Mucosa of descending colon (tissue), 3 donors: ENCODE measurements around the gene ANKRD44. TPM values are rescaled to one million over a fixed set of nuclear protein-coding genes. Genes with fewer than 3 reads are reported as not detected.

ENCODE experiments used
- ATAC-seq: fragments of 200-7000 bp; cut with Tn5 transposase; one replicate; pipeline ENCODE4 v1.9.1; 2020; ENCODE audit warnings: mild to moderate bottlenecking, moderate library complexity
- DNase-seq, 3 donors: peaks; one replicate each; pipeline ENCODE4 v3.0.0-alpha.2; 2020
- H3K36me3 ChIP-seq: fragments of 200-600 bp; one replicate; pipeline ENCODE4 v1.8.0; 2021; ENCODE audit warnings: low read depth, mild to moderate bottlenecking
- H3K4me1 ChIP-seq: fragments of 200-600 bp; one replicate; pipeline ENCODE4 v1.8.0; 2021; ENCODE audit warnings: low read depth, mild to moderate bottlenecking
- H3K4me3 ChIP-seq: fragments of 200-600 bp; one replicate; pipeline ENCODE4 v1.8.0; 2021; ENCODE audit warnings: mild to moderate bottlenecking
- H3K9me3 ChIP-seq: fragments of 200-600 bp; one replicate; pipeline ENCODE4 v1.8.0; 2021; ENCODE audit warnings: mild to moderate bottlenecking
- CTCF ChIP-seq: fragments of 200-600 bp; IDR thresholded peaks from one replicate; pipeline ENCODE4 v1.8.0; 2022; ENCODE audit warnings: antibody characterized with exemption, mild to moderate bottlenecking
- intact Hi-C, 2 donors: fragments of 100-400 bp; cut with DNase I in 1 of 2; cut with micrococcal nuclease in 1 of 2; formaldehyde crosslinking; loops; one replicate each; pipeline versions ENCODE4 v1.11.0 to v1.11.1; 2022; cut with DNase I, micrococcal nuclease
- total RNA-seq, 3 donors: library from RNA; stranded (reverse); fragmentation: NEBNext Ultra II Directional in 2 of 3; extraction: Animal tissue kit (Norgen Biotek cat#: 25700) in 2 of 3; gene quantifications; one replicate each; pipeline versions ENCODE4 v1.2.1 to v1.2.4, GENCODE V29; 2021 to 2023
- donor health status: DM: no; HTN: no; CAD: no; lungs with moderate emphysema.
- donor health status: DM: no; HTN: no; CAD: no.
- donor health status: DM: no; HTN: yes; CAD: no.

The ANKRD44 gene
- total RNA-seq, 3 donors from 2014 or later = 9.7 to 25.7 (median 13.7) TPM

GRCh38 chr2:197147942-197148341 lies 162.6 kb downstream of the ANKRD44 start:
- TF ChIP-seq CTCF = no peak
- Histone ChIP-seq H3K9me3 (no peaks in the 10 kb centered on the region), H3K4me1 (peaks cover 23% of the 10 kb centered on the region), H3K4me3 (no peak overlapping the region), H3K36me3 (no peaks in the 10 kb centered on the region)
- peak; percentile 90 for ATAC-seq
- peak in 1 of 3 donors; percentile 47 for DNase-seq
- intact Hi-C loops = no loop called here

GRCh38 chr2:197146995-197147394 lies 163.6 kb downstream of the ANKRD44 start:
- DNase-seq = no peak
- no peak overlapping the region for H3K4me3 ChIP-seq
- no peaks in the 10 kb centered on the region for H3K36me3 ChIP-seq
- no peak for ATAC-seq
- peaks cover 23% of the 10 kb centered on the region for H3K4me1 ChIP-seq
- H3K9me3 ChIP-seq = no peaks in the 10 kb centered on the region
- TF ChIP-seq CTCF = no peak
- intact Hi-C loops = no loop called here

DNA sequence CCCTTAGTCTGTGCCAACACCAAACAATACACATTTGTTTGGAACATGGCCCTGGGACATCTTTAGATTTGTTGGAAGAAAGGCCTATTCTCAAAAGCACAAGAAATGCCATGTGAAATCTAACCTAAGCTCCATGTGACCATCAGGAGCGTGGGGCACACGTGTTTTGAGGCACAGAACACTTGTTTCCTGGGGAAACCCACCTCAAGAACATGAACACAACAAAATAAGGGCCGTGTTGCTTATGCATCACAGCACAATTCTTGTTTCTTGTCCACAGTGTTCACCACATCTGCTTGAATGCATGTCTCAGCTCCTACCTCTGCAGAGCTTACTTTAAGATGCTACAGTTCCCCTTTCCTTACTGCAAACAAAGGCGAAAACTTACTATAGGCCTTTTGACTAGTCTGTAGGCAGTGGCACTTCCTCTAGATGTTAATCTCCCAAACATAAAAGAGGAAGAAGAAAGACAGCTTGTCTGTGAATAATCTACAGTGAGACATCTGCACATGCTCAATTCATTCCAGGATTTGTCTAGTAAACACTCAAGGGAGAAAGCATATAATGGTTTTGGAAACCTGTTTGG lies 165.0 kb downstream of the ANKRD44 start:
- Histone ChIP-seq H3K4me1 (peaks cover 23% of the 10 kb centered on the region), H3K36me3 (no peaks in the 10 kb centered on the region), H3K4me3 (no peak overlapping the region), H3K9me3 (no peaks in the 10 kb centered on the region)
- DNase-seq (no peak), ATAC-seq (peak; percentile 69)
- no peak for TF ChIP-seq CTCF
- intact Hi-C loops = no loop called here

DNA sequence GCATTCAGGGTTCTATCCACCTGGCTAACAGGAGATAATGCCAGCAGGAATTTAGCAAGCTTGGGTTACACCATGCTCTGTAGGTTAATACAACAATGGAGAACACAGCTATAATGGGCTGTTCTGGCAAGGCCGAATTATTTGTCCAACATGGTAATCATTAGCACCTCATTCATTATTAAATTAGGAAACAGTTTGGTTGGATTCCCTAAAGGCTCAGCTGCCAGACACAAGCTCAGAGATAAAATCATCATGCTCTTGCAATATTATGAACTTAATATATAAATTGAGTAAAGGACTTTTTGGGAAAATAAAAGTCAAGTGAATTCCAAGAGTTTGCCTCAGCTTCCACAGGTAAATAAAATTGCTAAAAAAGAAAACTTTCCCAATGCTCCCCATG lies 166.4 kb downstream of the ANKRD44 start:
- no peak for TF ChIP-seq CTCF
- DNase-seq (no peak), ATAC-seq (no peak)
- intact Hi-C loops = no loop called here
- H3K4me1 ChIP-seq = peaks cover 20% of the 10 kb centered on the region
- no peaks in the 10 kb centered on the region for H3K36me3 ChIP-seq
- H3K4me3 ChIP-seq = no peak overlapping the region
- H3K9me3 ChIP-seq = no peaks in the 10 kb centered on the region

GRCh38 chr2:197141702-197142473 lies 168.7 kb downstream of the ANKRD44 start:
- intact Hi-C loops = no loop called here
- no peaks in the 10 kb centered on the region for H3K36me3 ChIP-seq
- no peaks in the 10 kb centered on the region for H3K9me3 ChIP-seq
- no peak overlapping the region for H3K4me3 ChIP-seq
- H3K4me1 ChIP-seq = peaks cover 18% of the 10 kb centered on the region
- TF ChIP-seq CTCF = no peak
- DNase-seq = no peak
- ATAC-seq = peak; percentile 33
